K562 (cell line): Measurements from ENCODE around the gene KCNJ9.

Experiments
- EP300 ChIP-seq: IDR thresholded peaks from 2 replicates; pipeline ENCODE4 v1.6.1; 2012; ENCODE audit warnings: low read length, improper control_type of control experiment
- PHF8 ChIP-seq: fragments of 200-600 bp; sonication (generic); IDR thresholded peaks from 2 replicates; pipeline ENCODE4 v1.6.1; 2012; ENCODE audit warnings: mixed run types, mild to moderate bottlenecking, inconsistent platforms, low read length, moderate library complexity, borderline replicate concordance
- SMC3 ChIP-seq: conservative IDR thresholded peaks from 2 replicates; pipeline ENCODE4 v1.6.1; 2011; ENCODE audit warnings: low read depth, low read length, improper control_type of control experiment; ENCODE audit not compliant: insufficient read depth
- ZBED1 ChIP-seq: IDR thresholded peaks from 2 replicates; pipeline ENCODE4 v1.6.1; 2014
- TF ChIP-seq, protein P1 (sequence below), 3 experiments: IDR thresholded peaks in 2 of 3; conservative IDR thresholded peaks in 1 of 3; 2 replicates each; pipeline ENCODE4 v1.5.1; 2011 to 2012; ENCODE audit warnings: low read length in 3 of 3, mild to moderate bottlenecking in 3 of 3, control low read depth in 2 of 3, improper control_type of control experiment in 1 of 3, inconsistent platforms in 1 of 3, low read depth in 1 of 3, mixed read lengths in 1 of 3, moderate library complexity in 1 of 3; ENCODE audit not compliant: insufficient read depth in 2 of 3

DNA sequence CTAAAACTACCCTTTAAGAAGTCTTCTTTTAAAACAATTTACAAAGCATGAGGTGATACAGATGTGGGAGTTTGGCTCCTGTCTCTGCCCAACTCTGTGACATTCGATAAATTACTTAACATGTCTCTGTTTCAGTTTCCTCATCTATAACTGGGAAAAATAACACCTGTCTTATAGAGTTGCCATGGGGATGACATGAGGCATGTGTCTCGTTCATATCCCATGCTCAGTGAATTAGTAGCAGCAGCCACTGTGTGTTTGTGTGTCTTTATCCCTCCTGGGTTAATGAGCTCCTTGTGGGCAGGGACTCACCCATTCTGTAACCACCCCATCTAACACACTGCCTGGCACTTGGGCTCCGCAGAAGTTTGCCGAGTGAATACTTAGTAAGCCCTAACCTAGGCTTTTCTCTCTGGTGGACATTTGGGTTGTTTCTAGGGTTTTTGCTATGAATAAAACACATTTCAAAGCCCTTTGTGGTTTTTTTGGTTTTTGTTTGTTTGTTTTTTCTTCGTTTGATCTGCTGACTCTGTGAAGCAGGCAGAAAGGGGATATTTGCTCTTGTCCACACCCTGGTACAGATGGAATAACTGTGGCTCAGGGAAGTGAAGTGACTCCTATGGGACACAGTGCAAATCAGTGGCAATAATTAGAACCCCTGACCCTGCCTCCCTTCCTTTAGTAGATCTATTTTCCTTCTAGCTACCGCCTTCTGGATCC lies 797 bp upstream of the KCNJ9 start:
- TF ChIP-seq PHF8, result no peak
- no peak for TF ChIP-seq EP300
- TF ChIP-seq, protein P1, sequence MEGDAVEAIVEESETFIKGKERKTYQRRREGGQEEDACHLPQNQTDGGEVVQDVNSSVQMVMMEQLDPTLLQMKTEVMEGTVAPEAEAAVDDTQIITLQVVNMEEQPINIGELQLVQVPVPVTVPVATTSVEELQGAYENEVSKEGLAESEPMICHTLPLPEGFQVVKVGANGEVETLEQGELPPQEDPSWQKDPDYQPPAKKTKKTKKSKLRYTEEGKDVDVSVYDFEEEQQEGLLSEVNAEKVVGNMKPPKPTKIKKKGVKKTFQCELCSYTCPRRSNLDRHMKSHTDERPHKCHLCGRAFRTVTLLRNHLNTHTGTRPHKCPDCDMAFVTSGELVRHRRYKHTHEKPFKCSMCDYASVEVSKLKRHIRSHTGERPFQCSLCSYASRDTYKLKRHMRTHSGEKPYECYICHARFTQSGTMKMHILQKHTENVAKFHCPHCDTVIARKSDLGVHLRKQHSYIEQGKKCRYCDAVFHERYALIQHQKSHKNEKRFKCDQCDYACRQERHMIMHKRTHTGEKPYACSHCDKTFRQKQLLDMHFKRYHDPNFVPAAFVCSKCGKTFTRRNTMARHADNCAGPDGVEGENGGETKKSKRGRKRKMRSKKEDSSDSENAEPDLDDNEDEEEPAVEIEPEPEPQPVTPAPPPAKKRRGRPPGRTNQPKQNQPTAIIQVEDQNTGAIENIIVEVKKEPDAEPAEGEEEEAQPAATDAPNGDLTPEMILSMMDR (IDR thresholded peaks at IDR 0.05 in 2 of 3, conservative IDR thresholded peaks at IDR 0.05 in 1 of 3; ENCODE audit: insufficient read depth in 2 of 3, low read depth in 1 of 3, low read length in 3 of 3), result no peak
- TF ChIP-seq ZBED1, result no peak
- TF ChIP-seq SMC3, result no peak
